HL-60 (cell line): ENCODE data around the gene MAP7D2.

ENCODE experiments used
- CTCF ChIP-seq: IDR thresholded peaks from one replicate; pipeline ENCODE4 v1.5.1; 2011; ENCODE audit warnings: low read length, control low read depth, inconsistent platforms; ENCODE audit not compliant: insufficient read depth
- GABPA ChIP-seq: IDR thresholded peaks from 2 replicates; pipeline ENCODE4 v1.6.1; 2012; ENCODE audit warnings: low read depth
- POLR2AphosphoS5 ChIP-seq: IDR thresholded peaks from 2 replicates; pipeline ENCODE4 v1.6.1; 2012; ENCODE audit warnings: low read depth
- REST ChIP-seq: IDR thresholded peaks from 2 replicates; pipeline ENCODE4 v1.6.1; 2012; ENCODE audit warnings: low read depth; ENCODE audit not compliant: insufficient replicate concordance
- SPI1 ChIP-seq: IDR thresholded peaks from 2 replicates; pipeline ENCODE4 v1.6.1; 2012; ENCODE audit warnings: low read depth, mild to moderate bottlenecking, borderline replicate concordance

GRCh38 chrX:20060961-20061748, 55.6 kb downstream of the MAP7D2 start:
- TF ChIP-seq REST (no peak), CTCF (no peak), GABPA (no peak), POLR2AphosphoS5 (no peak), SPI1 (no peak)
